ENCODE results near the gene LRRC4B.

- no peak for TF ChIP-seq POLR2A (IDR thresholded peaks at IDR 0.05)
- TF ChIP-seq, protein P1, sequence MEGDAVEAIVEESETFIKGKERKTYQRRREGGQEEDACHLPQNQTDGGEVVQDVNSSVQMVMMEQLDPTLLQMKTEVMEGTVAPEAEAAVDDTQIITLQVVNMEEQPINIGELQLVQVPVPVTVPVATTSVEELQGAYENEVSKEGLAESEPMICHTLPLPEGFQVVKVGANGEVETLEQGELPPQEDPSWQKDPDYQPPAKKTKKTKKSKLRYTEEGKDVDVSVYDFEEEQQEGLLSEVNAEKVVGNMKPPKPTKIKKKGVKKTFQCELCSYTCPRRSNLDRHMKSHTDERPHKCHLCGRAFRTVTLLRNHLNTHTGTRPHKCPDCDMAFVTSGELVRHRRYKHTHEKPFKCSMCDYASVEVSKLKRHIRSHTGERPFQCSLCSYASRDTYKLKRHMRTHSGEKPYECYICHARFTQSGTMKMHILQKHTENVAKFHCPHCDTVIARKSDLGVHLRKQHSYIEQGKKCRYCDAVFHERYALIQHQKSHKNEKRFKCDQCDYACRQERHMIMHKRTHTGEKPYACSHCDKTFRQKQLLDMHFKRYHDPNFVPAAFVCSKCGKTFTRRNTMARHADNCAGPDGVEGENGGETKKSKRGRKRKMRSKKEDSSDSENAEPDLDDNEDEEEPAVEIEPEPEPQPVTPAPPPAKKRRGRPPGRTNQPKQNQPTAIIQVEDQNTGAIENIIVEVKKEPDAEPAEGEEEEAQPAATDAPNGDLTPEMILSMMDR (IDR thresholded peaks at IDR 0.05): no peak
These were observed 9.8 kb downstream of the LRRC4B start for GRCh38 chr19:50558449-50558848.

Data from adrenal gland (tissue), 5 donors.